Activated CD4-positive, CD25-positive, alpha-beta regulatory T cell treated with anti-CD3 and anti-CD28 coated beads, Interleukin-2, amount 50 U/mL, for 24 hours (primary cell): Measurements from ENCODE around the gene ZNF620.
"Not testable (repeated sequence)": the region's sequence is repeated elsewhere in the genome, so short reads cannot be mapped to it uniquely, and the experiment has no call there.

Source experiments
- ATAC-seq, 2 donors: fragments of 150-1000 bp; cut with Tn5 transposase; one replicate each; pipeline ENCODE4 v1.10.0; 2021; ENCODE audit warnings: mild to moderate bottlenecking in 1 of 2, moderate library complexity in 1 of 2

ZNF620 gene

DNA sequence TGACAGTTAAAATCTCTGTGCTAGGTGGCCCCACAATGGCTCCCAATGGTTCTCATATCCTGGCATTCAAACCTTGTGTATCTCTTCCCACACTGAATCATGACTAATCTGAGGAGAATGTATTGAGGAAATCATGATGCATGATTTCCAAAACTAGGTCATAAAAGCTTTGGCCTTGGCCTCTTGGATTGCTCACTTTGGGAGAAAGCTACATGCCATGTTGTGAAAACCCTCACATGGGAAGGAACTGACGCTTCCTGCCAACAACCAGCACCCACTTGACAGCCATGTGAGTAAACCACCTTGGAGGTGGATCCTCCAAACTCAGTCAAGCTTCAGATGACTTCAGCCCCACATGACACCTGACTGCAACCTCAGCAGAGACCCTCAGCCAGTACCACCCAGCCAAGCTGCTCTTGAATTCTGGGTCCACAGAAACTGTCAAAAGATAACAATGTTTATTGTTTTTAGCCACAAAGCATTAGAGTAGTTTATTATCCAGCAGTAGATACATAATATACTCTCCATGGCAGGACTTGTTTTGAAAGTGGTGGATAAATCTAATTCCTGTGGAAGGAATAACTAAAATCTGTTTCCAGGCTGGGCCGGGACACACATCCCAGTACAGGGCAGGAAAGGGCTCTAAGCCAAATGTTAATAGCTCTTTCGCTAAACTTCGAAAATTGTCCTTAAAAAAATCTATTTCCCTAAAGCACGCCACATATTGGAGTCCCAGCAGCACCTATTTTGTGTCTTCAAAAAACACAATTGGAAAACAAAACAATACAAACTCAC, 1.0 kb upstream of the ZNF620 start:
- no peak for ATAC-seq

DNA sequence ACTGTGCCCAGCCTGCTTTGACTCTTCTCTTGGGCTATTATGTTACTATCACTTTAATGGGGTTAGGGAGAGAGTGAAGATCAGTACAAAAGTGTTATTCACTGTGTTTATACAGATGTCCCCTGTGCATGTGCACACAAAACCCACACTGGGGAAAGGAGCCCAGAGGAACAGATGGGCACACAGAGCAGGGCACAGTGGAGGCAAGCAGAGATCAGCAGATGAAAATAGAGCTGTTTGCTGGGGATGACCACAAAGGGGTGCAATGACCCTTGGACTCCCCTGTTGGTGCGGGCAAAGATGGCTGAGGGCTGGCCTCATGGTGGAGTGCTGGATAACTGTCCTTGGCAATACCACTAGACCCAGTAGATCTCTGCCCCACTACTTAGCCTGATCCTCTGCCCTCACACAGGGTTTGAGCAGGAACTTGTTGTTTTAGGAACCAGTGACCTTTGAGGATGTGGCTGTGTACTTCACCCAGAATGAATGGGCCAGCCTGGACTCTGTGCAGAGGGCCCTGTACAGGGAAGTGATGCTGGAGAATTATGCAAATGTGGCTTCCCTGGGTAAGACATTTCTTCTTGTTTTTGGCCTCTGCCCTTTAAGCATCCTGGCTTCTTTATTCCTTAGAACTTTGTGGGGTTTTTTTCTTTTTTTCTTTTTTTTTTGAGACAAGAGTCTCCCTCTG, 5.3 kb downstream of the ZNF620 start:
- ATAC-seq: no peak

DNA sequence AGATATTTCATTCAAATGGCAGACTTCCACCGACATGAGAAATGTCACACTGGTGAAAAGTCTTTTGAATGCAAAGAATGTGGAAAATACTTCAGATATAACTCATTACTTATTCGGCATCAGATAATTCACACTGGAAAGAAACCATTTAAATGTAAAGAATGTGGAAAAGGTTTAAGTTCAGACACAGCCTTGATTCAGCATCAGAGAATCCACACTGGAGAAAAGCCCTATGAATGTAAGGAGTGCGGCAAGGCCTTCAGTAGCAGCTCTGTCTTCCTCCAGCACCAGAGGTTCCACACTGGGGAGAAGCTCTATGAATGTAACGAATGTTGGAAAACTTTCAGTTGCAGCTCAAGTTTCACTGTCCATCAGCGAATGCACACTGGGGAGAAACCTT, 10.4 kb downstream of the ZNF620 start:
- no peak for ATAC-seq

DNA sequence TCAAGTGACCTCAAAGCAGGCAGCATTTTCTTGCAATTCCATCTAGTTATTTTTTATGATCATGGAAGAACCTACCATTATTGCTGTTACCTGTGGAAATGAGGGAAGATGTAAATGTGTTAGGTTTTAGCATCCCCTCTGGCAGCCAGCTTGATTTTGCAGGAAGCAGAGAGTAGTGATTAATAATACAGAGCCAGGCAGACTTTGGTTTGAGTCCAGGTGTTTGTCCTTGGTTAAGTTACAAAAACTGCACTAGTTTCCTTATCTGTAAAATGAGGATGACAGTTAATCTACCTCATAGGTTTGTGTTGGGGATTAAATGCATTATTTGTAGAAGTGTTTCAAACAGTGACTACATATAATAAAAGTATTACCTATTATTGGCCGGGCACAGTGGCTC, 12.2 kb downstream of the ZNF620 start:
- no peak for ATAC-seq

DNA sequence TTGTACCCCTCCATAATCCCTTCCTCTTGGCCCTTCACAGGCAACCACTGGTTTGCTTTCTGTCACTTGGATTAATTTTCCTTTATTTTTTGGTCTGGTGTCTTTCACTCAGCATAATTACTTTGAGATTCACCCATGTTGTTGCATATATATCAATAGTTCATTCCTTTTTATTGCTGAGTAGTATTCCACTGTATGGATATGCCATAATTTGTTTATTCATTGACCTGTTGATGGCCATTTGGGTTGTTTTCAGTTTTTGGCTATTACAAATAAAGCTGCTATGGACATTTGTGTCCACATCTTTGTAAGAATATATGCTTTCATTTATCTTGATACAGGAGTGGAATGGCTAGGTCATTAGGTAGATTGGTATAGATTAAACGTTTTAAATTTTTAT, 13.0 kb downstream of the ZNF620 start:
- ATAC-seq: no peak

DNA sequence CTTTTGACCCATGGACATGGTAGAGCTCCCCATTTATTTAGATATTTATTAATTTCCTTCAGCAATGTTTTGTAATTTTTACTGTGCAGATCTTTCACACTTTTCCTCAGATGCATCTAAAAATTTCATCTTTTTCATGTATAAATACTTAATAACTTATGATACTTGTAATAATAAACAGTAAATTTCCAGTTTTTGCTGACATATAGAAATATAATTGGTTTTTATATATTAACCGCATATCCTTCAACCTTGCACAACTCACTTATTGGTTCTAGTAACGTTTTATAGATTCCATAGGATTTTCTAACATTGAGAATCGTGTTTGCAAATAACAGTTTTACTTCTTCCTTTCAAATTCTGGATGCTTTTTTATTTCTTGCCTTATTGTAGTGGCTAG, 15.4 kb downstream of the ZNF620 start:
- no peak for ATAC-seq

DNA sequence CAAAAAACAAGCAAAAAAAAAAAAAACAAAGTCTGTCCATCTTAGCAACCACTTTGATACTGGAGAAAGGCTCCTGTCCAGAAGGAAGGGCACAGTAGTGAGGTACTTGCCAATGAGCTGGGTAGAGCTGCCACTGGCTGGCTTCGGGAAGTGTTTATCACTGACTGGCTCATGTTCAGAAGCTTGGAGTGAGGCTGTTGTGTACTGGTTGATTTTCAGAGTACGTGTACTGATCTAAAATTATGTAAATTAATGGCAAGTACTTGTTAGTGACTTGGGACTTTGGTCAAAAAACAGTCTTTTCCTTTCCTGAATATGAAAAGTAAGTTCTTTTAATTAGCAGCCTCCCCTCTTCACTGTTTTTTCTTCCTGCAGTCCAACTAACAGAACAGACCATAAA, 17.9 kb downstream of the ZNF620 start:
- ATAC-seq: no peak

DNA sequence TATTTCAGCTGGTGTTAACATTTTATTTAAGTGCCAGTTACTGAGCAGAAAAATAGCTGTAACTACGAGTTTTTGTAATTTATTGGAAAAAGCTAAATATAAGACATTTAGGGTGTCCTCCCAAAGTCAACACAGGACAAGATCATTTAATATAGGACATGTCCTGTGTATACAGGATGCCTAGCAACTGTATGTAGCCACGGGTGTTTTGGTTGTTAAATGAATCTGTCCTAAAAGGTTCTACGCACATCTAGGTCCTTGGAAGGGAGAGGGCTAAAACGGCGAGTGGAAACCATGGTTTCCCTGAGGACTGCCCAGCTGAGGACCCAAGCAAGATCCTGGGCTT, 18.4 kb downstream of the ZNF620 start:
- ATAC-seq: peak in 1 of 2 donors; percentile 17

DNA sequence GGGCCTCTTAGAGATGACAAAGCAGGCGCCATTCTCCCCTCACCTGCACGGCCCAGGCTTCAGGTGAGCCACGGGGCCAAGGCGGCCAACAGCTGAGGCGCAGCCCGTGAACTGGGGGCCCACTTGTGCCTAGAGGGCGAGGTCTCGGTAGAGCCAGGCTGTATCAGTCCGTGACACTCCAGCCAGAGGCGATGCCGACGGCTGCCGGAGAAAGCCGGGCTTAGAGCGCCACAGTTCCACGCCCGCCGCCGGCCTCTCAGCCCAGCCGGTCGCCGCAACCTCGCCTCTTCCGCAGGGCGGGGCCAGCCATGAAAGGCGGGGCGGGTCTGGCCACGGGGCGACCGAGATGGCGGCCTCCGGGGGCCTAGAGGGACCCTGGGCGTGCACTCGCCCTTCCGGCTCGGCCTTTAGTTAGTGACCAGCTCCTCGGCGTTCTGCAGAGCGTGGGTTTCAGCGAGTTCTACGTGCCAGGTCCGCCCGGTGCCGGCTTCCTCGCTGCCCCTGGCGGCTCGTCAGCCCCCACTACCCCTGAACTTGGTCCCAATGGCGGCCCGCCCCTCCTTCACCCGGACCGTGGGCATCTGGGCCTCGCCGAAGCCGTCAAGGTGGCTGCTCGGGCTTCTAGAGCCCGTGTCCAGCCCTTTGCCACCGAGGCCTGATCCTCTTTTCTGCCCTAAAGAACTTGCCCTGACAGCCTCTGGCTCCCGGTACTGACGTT, 18.9 kb downstream of the ZNF620 start, which contains the start of gene ZNF621:
Gene ZNF621 (plus strand): TSS at position 393 of the 718 bp plus-strand sequence. CDS start 881 bp downstream, outside the sequence.
- peak; percentile 98 to 99 for ATAC-seq

DNA sequence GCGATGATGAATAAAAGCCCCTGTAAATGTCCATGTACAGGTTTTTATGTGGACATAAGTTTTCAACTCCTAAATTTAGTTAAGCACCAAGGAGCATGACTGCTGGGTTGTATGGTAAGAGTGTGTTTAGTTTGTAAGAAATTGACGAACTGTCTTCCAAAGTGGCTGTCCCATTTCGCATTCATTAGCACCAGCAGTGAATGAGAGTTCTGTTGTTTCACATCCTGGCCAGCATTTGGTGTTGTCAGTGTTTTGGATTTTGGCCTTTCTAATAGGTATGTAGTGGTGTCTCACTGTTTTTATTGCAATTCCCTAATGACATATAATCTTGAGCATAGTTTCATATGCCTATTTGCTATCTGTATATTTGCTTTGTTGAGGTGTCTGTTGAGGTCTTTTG, 22.6 kb downstream of the ZNF620 start:
- no peak for ATAC-seq

DNA sequence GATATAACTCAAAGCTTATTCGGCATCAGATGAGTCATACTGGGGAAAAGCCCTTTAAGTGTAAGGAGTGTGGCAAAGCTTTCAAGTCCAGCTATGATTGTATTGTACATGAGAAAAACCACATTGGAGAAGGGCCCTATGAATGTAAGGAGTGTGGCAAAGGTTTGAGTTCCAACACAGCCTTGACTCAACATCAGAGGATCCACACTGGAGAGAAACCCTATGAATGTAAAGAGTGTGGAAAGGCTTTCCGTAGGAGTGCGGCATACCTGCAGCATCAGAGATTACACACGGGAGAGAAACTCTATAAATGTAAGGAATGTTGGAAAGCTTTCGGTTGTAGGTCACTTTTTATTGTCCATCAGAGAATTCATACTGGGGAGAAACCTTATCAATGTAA, 26.4 kb downstream of the ZNF620 start:
- no peak for ATAC-seq

DNA sequence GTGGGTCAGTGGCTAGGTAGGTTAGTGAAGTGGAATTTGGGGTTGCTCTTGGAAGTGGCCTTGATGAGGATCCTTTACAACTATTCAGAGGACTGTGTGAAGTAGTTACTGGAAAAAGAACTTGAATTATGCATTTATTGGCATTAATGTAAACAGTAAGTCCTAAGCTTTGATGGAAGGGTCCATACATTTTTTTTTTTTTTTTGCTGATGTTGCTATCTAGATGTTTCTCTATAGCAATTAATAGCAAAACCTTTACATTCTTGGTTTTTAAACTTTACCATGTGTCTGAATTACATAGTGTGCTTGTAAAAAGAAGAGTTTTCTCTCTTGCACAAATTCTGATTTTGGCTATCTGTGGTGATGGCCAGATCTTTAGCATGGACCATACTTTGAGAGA, 28.4 kb downstream of the ZNF620 start:
- no peak for ATAC-seq

DNA sequence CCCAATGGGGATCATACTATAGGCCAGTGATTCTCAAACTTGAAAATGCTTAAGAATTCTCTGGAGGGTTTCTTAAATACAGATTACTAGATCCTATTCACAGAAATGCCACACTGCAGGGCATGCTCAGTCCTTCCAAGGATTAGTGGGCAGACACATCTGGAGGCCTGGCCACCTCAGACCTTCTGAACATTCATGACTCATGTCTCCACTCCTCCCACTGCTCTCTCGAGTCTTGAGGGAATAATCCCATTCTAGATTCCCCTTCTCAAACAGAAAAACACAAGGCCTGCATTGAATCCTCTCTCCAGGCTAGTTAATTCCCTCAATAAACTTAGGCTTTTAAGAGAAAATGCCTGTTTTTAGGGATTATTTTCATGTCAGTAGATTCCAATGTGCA, 41.0 kb downstream of the ZNF620 start:
- ATAC-seq: no peak

DNA sequence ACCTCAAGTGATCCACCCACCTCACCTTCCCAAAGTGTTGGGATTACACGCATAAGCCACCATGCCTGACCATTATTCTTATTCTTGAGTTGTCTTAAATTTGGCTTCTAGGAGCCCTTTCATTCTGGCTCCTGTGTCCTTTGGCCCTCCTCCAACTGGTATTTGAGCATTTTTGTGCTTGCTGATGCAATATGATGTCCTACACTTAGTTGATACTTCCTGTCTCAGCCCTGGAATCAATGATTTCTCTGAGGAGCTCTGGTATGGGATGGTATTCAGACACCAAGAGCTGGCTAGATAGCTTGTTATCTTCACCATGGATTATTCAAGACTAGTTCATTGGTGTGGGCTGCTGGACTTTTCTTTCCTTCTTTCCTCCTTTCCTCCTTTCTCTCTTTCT, 44.3 kb downstream of the ZNF620 start:
- no peak for ATAC-seq

DNA sequence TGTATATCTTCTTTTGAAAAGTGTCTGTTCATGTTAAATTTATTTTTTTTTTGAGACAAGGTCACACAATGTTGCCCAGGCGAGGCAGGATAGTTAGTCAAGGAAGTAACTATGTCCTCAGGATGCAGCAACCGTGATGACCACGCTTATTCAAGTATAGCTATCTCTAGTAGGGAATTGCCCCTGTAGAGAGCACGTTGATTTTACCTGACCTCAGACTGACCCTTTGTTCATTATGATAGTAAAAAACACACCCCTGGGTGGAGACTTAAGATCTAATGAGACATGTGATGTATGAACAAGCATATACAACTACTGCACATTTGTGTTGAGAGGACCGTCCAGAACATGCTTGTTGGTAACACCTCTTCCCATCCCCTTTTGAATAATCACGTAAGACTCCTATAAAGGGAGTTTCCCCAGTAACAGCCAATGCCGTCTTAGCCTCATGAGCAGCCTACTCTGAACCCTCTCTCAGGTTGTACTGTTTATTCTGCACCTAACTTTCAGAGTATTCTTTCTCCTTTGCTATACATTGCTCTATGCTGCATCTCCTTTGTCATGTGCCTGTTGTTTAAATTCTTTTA, 51.8 kb downstream of the ZNF620 start:
- ATAC-seq: peak; percentile 27 to 28

DNA sequence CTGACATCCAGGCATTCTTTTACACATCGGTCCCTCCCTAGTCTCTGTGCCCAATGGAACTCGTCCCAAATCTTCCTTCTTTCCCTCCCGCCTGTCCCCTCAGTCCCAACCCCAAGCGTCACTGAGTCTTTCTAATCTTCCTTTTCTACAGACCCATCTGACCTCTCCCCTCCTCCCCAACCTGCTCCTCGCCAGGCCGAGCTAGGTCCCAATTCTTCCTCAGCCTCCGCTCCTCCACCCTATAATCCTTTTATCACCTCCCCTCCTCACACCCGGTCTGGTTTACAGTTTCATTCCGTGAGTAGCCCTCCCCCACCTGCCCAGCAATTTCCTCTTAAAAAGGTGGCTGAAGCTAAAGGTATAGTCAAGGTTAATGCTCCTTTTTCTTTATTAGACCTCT, 56.6 kb downstream of the ZNF620 start:
- ATAC-seq: not testable (repeated sequence)

DNA sequence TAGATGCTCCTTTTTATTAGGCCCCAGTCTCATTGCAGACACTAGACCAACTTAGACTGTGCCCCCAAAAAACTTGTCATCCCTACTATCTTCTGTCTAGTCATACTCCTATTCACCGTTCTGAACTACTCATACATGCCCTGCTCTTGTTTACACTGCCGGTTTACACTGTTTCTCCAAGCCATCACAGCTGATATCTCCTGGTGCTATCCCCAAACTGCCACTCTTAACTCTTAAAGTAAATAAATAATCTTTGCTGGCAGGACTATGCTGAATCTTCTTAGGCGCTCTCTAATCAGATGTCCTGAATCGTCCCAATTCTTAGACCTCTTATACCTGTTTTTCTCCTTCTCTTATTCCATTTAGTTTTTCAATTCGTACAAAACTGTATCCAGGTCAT, 59.8 kb downstream of the ZNF620 start:
- not testable (repeated sequence) for ATAC-seq

DNA sequence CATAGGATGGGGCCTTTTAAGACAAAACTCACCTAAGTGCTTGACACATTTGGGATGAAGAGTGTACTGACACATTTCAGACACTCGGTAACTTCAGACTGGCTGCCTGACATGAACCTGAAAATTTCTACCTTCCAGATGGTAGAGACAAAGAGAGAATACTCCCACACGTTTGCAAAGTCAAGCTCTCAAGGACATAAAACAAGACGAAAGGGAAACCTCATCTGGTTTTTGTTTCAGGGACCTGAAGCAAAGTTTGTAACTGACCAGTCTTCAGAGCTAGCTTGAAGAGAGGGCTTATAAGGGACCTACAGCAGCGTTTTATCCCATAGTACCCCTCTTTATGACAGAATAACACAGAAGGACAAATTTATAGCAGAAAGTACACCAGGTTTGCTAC, 60.9 kb downstream of the ZNF620 start:
- no peak for ATAC-seq
